Measurements from ENCODE around the gene ASCC1. TPM values are rescaled to one million over a fixed set of nuclear protein-coding genes. Genes with fewer than 3 reads are reported as not detected.

ASCC1 gene
- total RNA-seq, 1 donor: 49.2 TPM

- no peak for DNase-seq (ENCODE audit: low read depth)
- TF ChIP-seq, protein P1, sequence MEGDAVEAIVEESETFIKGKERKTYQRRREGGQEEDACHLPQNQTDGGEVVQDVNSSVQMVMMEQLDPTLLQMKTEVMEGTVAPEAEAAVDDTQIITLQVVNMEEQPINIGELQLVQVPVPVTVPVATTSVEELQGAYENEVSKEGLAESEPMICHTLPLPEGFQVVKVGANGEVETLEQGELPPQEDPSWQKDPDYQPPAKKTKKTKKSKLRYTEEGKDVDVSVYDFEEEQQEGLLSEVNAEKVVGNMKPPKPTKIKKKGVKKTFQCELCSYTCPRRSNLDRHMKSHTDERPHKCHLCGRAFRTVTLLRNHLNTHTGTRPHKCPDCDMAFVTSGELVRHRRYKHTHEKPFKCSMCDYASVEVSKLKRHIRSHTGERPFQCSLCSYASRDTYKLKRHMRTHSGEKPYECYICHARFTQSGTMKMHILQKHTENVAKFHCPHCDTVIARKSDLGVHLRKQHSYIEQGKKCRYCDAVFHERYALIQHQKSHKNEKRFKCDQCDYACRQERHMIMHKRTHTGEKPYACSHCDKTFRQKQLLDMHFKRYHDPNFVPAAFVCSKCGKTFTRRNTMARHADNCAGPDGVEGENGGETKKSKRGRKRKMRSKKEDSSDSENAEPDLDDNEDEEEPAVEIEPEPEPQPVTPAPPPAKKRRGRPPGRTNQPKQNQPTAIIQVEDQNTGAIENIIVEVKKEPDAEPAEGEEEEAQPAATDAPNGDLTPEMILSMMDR (IDR thresholded peaks at IDR 0.05; ENCODE audit: insufficient read depth, low read length): no peak
- H3K4me3 ChIP-seq (ENCODE audit: low read depth, low read length): no peak overlapping the region
Measured at GRCh38 chr10:72085166-72085565, 130.9 kb downstream of the ASCC1 start.

DNA sequence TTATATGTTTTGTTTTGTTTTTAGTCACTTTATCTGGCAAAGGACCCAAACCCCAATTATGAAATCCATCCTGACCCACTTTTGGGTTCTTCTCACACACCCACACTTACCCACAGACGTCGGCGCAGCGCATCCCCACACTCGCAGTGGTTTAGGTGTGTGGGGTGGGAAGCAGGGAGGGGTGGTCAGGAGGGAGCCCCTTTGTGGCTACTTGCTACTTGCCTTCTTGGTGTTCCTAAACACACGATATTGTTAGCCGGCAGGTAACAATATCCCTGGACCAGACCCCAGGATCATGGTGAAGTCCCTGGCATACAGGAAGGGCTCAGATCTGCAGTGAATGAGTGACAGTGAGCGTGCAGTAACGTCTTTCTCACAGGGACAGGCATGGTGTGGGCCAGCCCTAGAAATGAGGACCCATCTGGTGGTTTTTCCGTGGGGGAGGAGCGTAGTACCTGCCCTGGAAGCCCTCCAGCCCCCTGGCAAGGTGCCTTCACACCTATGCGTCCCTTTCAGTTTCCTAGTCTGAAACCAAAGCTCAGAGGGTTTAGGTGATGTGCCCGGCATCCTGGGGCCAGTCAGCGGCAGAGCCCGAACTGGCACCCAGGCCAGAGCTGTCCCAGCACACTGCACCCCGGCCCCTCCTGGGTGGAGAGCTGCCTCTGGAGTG, 132.2 kb downstream of the ASCC1 start:
- H3K4me3 ChIP-seq (ENCODE audit: low read depth, low read length): no peak overlapping the region
- DNase-seq (ENCODE audit: low read depth): no peak
- TF ChIP-seq, protein P1 (IDR thresholded peaks at IDR 0.05; ENCODE audit: insufficient read depth, low read length): no peak

DNA sequence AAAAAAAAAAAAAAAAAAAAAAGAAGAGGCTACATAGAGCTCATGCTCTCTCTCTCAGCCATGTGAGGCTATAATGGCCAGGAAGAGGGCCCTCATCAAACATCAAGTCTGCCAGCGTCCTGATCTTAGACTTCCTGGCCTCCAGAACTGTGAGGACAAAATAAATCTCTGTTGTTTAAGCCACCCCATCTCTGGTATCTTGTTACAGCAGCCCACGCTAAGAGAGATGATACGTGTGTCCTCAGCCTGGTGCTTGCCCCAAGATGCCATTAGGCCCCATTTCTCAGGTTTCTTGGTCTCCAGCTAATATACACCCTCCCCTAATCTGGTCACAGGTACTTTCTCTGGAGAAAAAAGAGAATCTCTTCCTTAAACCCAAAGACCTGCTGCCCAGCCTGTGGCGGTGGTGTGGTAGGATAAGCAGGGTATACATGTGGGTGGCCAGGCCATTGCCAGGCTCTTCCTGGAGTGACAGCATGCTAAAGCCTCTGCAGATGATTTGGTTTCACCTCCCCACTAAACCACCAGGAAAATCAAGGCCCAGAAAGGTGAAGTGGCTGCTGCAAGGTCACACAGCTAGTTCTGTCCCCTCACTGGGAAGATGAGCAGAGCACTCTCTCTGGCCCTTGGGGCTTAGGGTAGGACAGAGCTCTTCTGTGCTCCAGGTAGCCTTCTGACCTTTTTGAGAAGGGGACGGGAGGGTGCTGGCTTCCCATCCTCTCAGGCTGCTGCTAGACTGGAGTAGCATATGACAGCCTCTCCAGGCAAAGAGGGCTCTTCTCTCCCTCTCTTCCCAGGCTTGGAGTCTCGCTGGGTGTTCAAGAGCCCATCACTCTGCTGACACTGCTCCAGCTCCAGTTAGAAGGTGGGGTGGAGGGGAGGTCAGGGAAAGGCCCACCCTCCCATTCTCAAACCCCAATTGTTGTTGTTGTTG, 133.0 kb downstream of the ASCC1 start:
- no peak overlapping the region for H3K4me3 ChIP-seq (ENCODE audit: low read depth, low read length)
- DNase-seq (ENCODE audit: low read depth): no peak
- TF ChIP-seq, protein P1 (IDR thresholded peaks at IDR 0.05; ENCODE audit: insufficient read depth, low read length): no peak

- H3K4me3 ChIP-seq (ENCODE audit: low read depth, low read length): no peak overlapping the region
- no peak for DNase-seq (ENCODE audit: low read depth)
- TF ChIP-seq, protein P1 (IDR thresholded peaks at IDR 0.05; ENCODE audit: insufficient read depth, low read length): no peak
Measured at GRCh38 chr10:72081772-72082590, 134.1 kb downstream of the ASCC1 start.

DNA sequence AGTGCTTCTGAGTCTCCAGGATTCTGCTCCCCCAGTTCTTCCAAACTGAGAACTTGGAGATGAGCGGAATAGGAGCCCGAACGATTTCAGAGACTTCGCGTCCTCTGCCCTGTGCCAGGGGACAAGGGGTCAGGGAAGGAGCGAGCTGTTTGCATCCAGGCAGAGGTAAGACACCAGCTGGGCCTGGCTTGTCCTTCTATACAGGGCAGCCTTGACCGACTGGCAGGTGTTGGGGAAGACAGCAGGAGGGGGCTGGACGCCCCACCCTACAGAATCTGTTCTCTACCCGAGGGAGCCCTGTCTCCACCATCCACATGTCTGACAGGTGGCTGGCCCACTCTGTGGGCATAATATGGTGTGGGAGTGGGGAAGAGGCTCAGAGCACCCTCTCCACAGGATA, 134.9 kb downstream of the ASCC1 start:
- TF ChIP-seq, protein P1 (IDR thresholded peaks at IDR 0.05; ENCODE audit: insufficient read depth, low read length): no peak
- H3K4me3 ChIP-seq (ENCODE audit: low read depth, low read length): no peak overlapping the region
- DNase-seq (ENCODE audit: low read depth): no peak
